OCI-LY3 (cell line): ENCODE measurements around the gene TROAP.

Source experiments
- EZH2phosphoT487 ChIP-seq: fragments of 200-600 bp; shearing (Covaris generic); IDR thresholded peaks from 2 replicates; pipeline ENCODE4 v1.6.1; 2018; ENCODE audit warnings: antibody characterized with exemption, mixed run types, low read depth
- TF ChIP-seq, protein P1 (sequence below): fragments of 200-600, 300-600 bp; sonication (generic); IDR thresholded peaks from 2 replicates; pipeline ENCODE4 v1.5.1; 2014; ENCODE audit warnings: antibody characterized with exemption, low read length, low read depth

- TF ChIP-seq, protein P1, sequence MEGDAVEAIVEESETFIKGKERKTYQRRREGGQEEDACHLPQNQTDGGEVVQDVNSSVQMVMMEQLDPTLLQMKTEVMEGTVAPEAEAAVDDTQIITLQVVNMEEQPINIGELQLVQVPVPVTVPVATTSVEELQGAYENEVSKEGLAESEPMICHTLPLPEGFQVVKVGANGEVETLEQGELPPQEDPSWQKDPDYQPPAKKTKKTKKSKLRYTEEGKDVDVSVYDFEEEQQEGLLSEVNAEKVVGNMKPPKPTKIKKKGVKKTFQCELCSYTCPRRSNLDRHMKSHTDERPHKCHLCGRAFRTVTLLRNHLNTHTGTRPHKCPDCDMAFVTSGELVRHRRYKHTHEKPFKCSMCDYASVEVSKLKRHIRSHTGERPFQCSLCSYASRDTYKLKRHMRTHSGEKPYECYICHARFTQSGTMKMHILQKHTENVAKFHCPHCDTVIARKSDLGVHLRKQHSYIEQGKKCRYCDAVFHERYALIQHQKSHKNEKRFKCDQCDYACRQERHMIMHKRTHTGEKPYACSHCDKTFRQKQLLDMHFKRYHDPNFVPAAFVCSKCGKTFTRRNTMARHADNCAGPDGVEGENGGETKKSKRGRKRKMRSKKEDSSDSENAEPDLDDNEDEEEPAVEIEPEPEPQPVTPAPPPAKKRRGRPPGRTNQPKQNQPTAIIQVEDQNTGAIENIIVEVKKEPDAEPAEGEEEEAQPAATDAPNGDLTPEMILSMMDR, result no peak
- TF ChIP-seq EZH2phosphoT487, result no peak
Observed at GRCh38 chr12:49335955-49336644, 13.0 kb downstream of the TROAP start.
